Tibial artery (tissue), 4 donors: Measurements from ENCODE around the gene CTR9.
"Not testable (repeated sequence)": the region's sequence is repeated elsewhere in the genome, so short reads cannot be mapped to it uniquely, and the experiment has no call there.

ENCODE experiments used
- DNase-seq, 2 donors: peaks; one replicate each; pipeline ENCODE4 v3.0.0-alpha.2; 2019
- H3K27ac ChIP-seq, 2 donors: fragments of 200-600 bp; sonication (generic) in 1 of 2; 1 replicate in 1 of 2; 2 replicates in 1 of 2; pipeline ENCODE4 v1.5.1; 2018 to 2019; ENCODE audit warnings: mild to moderate bottlenecking in 1 of 2
- H3K27me3 ChIP-seq, 2 donors: fragments of 200-600 bp; sonication (generic) in 1 of 2; one replicate each; pipeline versions ENCODE4 v1.5.1 to v1.6.0; 2016 to 2019
- H3K36me3 ChIP-seq, 3 donors: fragments of 200-600 bp; sonication (generic) in 2 of 3; one replicate each; pipeline ENCODE4 v1.5.1; 2016 to 2019; ENCODE audit warnings: mild to moderate bottlenecking in 2 of 3
- H3K4me1 ChIP-seq, 4 donors: fragments of 200-600 bp; sonication (generic) in 2 of 4; 1 replicate in 3 of 4; 2 replicates in 1 of 4; pipeline ENCODE4 v1.5.1; 2016 to 2019
- H3K4me3 ChIP-seq, 2 donors: fragments of 200-600 bp; sonication (generic) in 1 of 2; 1 replicate in 1 of 2; 2 replicates in 1 of 2; pipeline ENCODE4 v1.5.1; 2018 to 2019; ENCODE audit warnings: mild to moderate bottlenecking in 2 of 2
- H3K9me3 ChIP-seq, 3 donors: fragments of 200-600 bp; sonication (generic) in 1 of 3; one replicate each; pipeline ENCODE4 v1.5.1; 2016 to 2019
- intact Hi-C: fragments of 100-400 bp; cut with DNase I; formaldehyde crosslinking; loops from one replicate; pipeline ENCODE4 v1.15.0; 2023; ENCODE audit warnings: low total_unique reads
- TF ChIP-seq, protein P1 (sequence below), 2 experiments: fragments of 200-600 bp in 1 of 2; fragments of 450-650 bp in 1 of 2; IDR thresholded peaks; one replicate each; pipeline ENCODE4 v1.5.1; 2017 to 2019; ENCODE audit warnings: antibody characterized with exemption in 2 of 2, mild to moderate bottlenecking in 1 of 2, moderate library complexity in 1 of 2

Gene CTR9

GRCh38 chr11:10808553-10809372 is 57.7 kb downstream of the CTR9 start, which contains the start of gene EIF4G2:
Gene EIF4G2, minus strand, starts transcription at chr11:10808926.
- TF ChIP-seq, protein P1, sequence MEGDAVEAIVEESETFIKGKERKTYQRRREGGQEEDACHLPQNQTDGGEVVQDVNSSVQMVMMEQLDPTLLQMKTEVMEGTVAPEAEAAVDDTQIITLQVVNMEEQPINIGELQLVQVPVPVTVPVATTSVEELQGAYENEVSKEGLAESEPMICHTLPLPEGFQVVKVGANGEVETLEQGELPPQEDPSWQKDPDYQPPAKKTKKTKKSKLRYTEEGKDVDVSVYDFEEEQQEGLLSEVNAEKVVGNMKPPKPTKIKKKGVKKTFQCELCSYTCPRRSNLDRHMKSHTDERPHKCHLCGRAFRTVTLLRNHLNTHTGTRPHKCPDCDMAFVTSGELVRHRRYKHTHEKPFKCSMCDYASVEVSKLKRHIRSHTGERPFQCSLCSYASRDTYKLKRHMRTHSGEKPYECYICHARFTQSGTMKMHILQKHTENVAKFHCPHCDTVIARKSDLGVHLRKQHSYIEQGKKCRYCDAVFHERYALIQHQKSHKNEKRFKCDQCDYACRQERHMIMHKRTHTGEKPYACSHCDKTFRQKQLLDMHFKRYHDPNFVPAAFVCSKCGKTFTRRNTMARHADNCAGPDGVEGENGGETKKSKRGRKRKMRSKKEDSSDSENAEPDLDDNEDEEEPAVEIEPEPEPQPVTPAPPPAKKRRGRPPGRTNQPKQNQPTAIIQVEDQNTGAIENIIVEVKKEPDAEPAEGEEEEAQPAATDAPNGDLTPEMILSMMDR (IDR thresholded peaks at IDR 0.05), result peak in 1 of 2 experiments; percentile 25
- Histone ChIP-seq H3K4me3 (peak within 1 kb of the TSS; percentile 93 to 98), H3K9me3 (no peaks in the 10 kb centered on the region), H3K4me1 (peaks cover 0 to 43% (median 29%) of the 10 kb centered on the region in 4 donors), H3K27ac (peak within 1 kb of the TSS; percentile 100), H3K27me3 (no peaks in the 10 kb centered on the region), H3K36me3 (peaks cover 32 to 34% (median 33%) of the 10 kb centered on the region in 3 donors)
- peak; percentile 98 to 99 for DNase-seq
- intact Hi-C loops, result loop anchor here (2.0 to 5.0 kb wide), 2 partner anchors 49 to 122 kb away; partner anchors contain the start of gene ZBED5

GRCh38 chr11:10809373-10810160 is 58.5 kb downstream of the CTR9 start:
- H3K27ac ChIP-seq, result peak overlapping the region; percentile 100
- H3K27me3 ChIP-seq, result no peaks in the 10 kb centered on the region
- H3K36me3 ChIP-seq, result peaks cover 24 to 26% (median 25%) of the 10 kb centered on the region in 3 donors
- no peaks in the 10 kb centered on the region for H3K9me3 ChIP-seq
- intact Hi-C loops, result loop anchor here (2.0 to 5.0 kb wide), 2 partner anchors 48 to 121 kb away; partner anchors contain the start of gene ZBED5
- TF ChIP-seq, protein P1 (IDR thresholded peaks at IDR 0.05), result no peak
- peak overlapping the region; percentile 93 to 98 for H3K4me3 ChIP-seq
- peak in 1 of 2 donors; percentile 30 for DNase-seq
- peaks cover 0 to 35% (median 26%) of the 10 kb centered on the region in 4 donors for H3K4me1 ChIP-seq

- DNase-seq, result no peak
- intact Hi-C loops, result loop anchor here (1.0 kb wide), 1 partner anchor 19 kb away; no protein-coding TSS in a partner anchor
- no peaks in the 10 kb centered on the region for H3K36me3 ChIP-seq
- H3K27ac ChIP-seq, result no peak overlapping the region
- TF ChIP-seq, protein P1 (IDR thresholded peaks at IDR 0.05), result no peak
- peaks cover 0 to 8% (median 0%) of the 10 kb centered on the region in 4 donors for H3K4me1 ChIP-seq
- H3K27me3 ChIP-seq, result no peaks in the 10 kb centered on the region
- no peaks in the 10 kb centered on the region for H3K9me3 ChIP-seq
- no peak overlapping the region for H3K4me3 ChIP-seq
Measured at GRCh38 chr11:10813945-10814344, 62.9 kb downstream of the CTR9 start.

- Histone ChIP-seq H3K4me1 (no peaks in the 10 kb centered on the region), H3K36me3 (no peaks in the 10 kb centered on the region), H3K9me3 (no peaks in the 10 kb centered on the region), H3K27ac (no peak overlapping the region), H3K4me3 (no peak overlapping the region), H3K27me3 (no peaks in the 10 kb centered on the region)
- DNase-seq, result no peak
- TF ChIP-seq, protein P1 (IDR thresholded peaks at IDR 0.05), result no peak
- intact Hi-C loops, result no loop called here
Measured at GRCh38 chr11:10818594-10818993, 67.5 kb downstream of the CTR9 start.

- H3K36me3 ChIP-seq, DNase-seq, H3K4me1 ChIP-seq, H3K4me3 ChIP-seq, H3K9me3 ChIP-seq, intact Hi-C loops, H3K27ac ChIP-seq, H3K27me3 ChIP-seq: not testable (repeated sequence)
Measured at GRCh38 chr11:10822491-10822890, 71.4 kb downstream of the CTR9 start.
